Neural crest cell (in vitro differentiated cells): Measurements from ENCODE around the gene CD80. TPM values are rescaled to one million over a fixed set of nuclear protein-coding genes. Genes with fewer than 3 reads are reported as not detected.
A peak's percentile ranks its signal among the peaks of the same experiment; 100 is the strongest.

Experiments used
- DNase-seq: peaks from one replicate; pipeline ENCODE4 v3.0.0; 2021; ENCODE audit warnings: low read depth, mixed read lengths, low spot score
- H3K27ac Mint-ChIP-seq: one replicate; pipeline ENCODE4 v1.8.0; 2021; ENCODE audit warnings: mild to moderate bottlenecking, mixed read lengths; ENCODE audit not compliant: unreplicated experiment
- H3K27me3 Mint-ChIP-seq: 2 replicates; pipeline ENCODE4 v1.8.0; 2021; ENCODE audit warnings: low read depth, mild to moderate bottlenecking, mixed read lengths
- H3K36me3 Mint-ChIP-seq: 2 replicates; pipeline ENCODE4 v1.8.0; 2021; ENCODE audit warnings: low read depth, mild to moderate bottlenecking, mixed read lengths
- H3K4me1 Mint-ChIP-seq: 2 replicates; pipeline ENCODE4 v1.8.0; 2021; ENCODE audit warnings: mixed read lengths
- H3K4me3 Mint-ChIP-seq: one replicate; pipeline ENCODE4 v1.8.0; 2021; ENCODE audit warnings: mild to moderate bottlenecking, mixed read lengths
- H3K9me3 Mint-ChIP-seq: 2 replicates; pipeline ENCODE4 v1.8.0; 2021; ENCODE audit warnings: mixed read lengths
- CTCF ChIP-seq: fragments of 200-600 bp; sonication (generic); conservative IDR thresholded peaks from 2 replicates; pipeline ENCODE4 v1.5.0; 2021; ENCODE audit warnings: antibody characterized with exemption, mild to moderate bottlenecking
- total RNA-seq: library from RNA; stranded (reverse); gene quantifications from 2 replicates; pipeline ENCODE4 v1.2.1, GENCODE V29; 2021

CD80 gene
- total RNA-seq, 1 donor from 2014 or later: not detected

GRCh38 chr3:119580067-119580760 lies 20.8 kb upstream of the CD80 start:
- TF ChIP-seq CTCF: peak; percentile 21
- DNase-seq: no peak
- Mint-ChIP-seq H3K27me3 (peaks cover 2% of the 10 kb centered on the region), H3K36me3 (no peaks in the 10 kb centered on the region), H3K4me3 (peak overlapping the region; percentile 95), H3K27ac (peak overlapping the region; percentile 98), H3K9me3 (no peaks in the 10 kb centered on the region), H3K4me1 (peaks cover 15% of the 10 kb centered on the region)

- H3K9me3 Mint-ChIP-seq: no peaks in the 10 kb centered on the region
- no peaks in the 10 kb centered on the region for H3K36me3 Mint-ChIP-seq
- H3K27me3 Mint-ChIP-seq: peaks cover 2% of the 10 kb centered on the region
- H3K27ac Mint-ChIP-seq: peak within 1 kb of the TSS; percentile 98
- peak; percentile 59 for DNase-seq
- peak within 1 kb of the TSS; percentile 95 for H3K4me3 Mint-ChIP-seq
- TF ChIP-seq CTCF: peak; percentile 11
- peaks cover 15% of the 10 kb centered on the region for H3K4me1 Mint-ChIP-seq
Observed at GRCh38 chr3:119579366-119580066, 20.1 kb upstream of the CD80 start, which contains the start of gene ADPRH. ADPRH (plus strand) TSS chr3:119579492; CDS start chr3:119582170, 2,678 bp downstream.

- H3K27me3 Mint-ChIP-seq: peaks cover 2% of the 10 kb centered on the region
- no peaks in the 10 kb centered on the region for H3K9me3 Mint-ChIP-seq
- H3K36me3 Mint-ChIP-seq: no peaks in the 10 kb centered on the region
- no peak overlapping the region for H3K27ac Mint-ChIP-seq
- no peak for DNase-seq
- no peak for TF ChIP-seq CTCF
- no peak overlapping the region for H3K4me3 Mint-ChIP-seq
- peaks cover 13% of the 10 kb centered on the region for H3K4me1 Mint-ChIP-seq
Observed at GRCh38 chr3:119575507-119575906, 16.1 kb upstream of the CD80 start.

GRCh38 chr3:119571688-119572087 lies 12.3 kb upstream of the CD80 start:
- Mint-ChIP-seq H3K27ac (no peak overlapping the region), H3K36me3 (no peaks in the 10 kb centered on the region), H3K9me3 (peaks cover 2% of the 10 kb centered on the region), H3K4me1 (no peaks in the 10 kb centered on the region), H3K4me3 (no peak overlapping the region), H3K27me3 (peaks cover 2% of the 10 kb centered on the region)
- TF ChIP-seq CTCF: no peak
- no peak for DNase-seq

- TF ChIP-seq CTCF: no peak
- H3K4me1 Mint-ChIP-seq: no peaks in the 10 kb centered on the region
Observed at GRCh38 chr3:119571230-119571629, 11.8 kb upstream of the CD80 start.

More at GRCh38 chr3:119571230-119571629, 11.8 kb upstream of the CD80 start:
- Mint-ChIP-seq H3K27me3 (peaks cover 6% of the 10 kb centered on the region), H3K27ac (no peak overlapping the region), H3K4me3 (no peak overlapping the region), H3K9me3 (peaks cover 2% of the 10 kb centered on the region), H3K36me3 (no peaks in the 10 kb centered on the region)
- DNase-seq: no peak
